Astrocyte (in vitro differentiated cells and primary cell): Measurements from ENCODE around the gene PAFAH2. TPM values are rescaled to one million over a fixed set of nuclear protein-coding genes. Genes with fewer than 3 reads are reported as not detected.

Source experiments
- DNase-seq: peaks from one replicate; pipeline ENCODE4 v3.0.0-alpha.2; 2010; ENCODE audit warnings: low read depth
- FAIRE-seq: peaks from 2 replicates; lab custom pipeline; 2011; peaks lifted over from hg19 to GRCh38; lab: Jason Lieb, UNC
- H2AFZ ChIP-seq: 2 replicates; pipeline ENCODE4 v1.6.0; 2012; ENCODE audit warnings: low read depth, low read length, inconsistent platforms
- H3K27ac ChIP-seq: 2 replicates; pipeline ENCODE4 v1.5.1; 2011; ENCODE audit warnings: low read depth, low read length, inconsistent platforms
- H3K27me3 ChIP-seq: 2 replicates; pipeline ENCODE4 v1.6.0; 2011; ENCODE audit warnings: low read length, inconsistent platforms; ENCODE audit not compliant: insufficient read depth
- H3K36me3 ChIP-seq: 2 replicates; pipeline ENCODE4 v1.5.1; 2011; ENCODE audit warnings: low read length, inconsistent platforms; ENCODE audit not compliant: insufficient read depth
- H3K4me1 ChIP-seq: 2 replicates; pipeline ENCODE4 v1.5.1; 2011; ENCODE audit warnings: low read length, inconsistent platforms; ENCODE audit not compliant: insufficient read depth
- H3K4me2 ChIP-seq: 2 replicates; pipeline ENCODE4 v1.6.0; 2012; ENCODE audit warnings: low read length, inconsistent platforms
- H3K4me3 ChIP-seq: 2 replicates; pipeline ENCODE4 v1.5.1; 2011; ENCODE audit warnings: low read depth, mild to moderate bottlenecking, low read length, inconsistent platforms; ENCODE audit not compliant: insufficient read depth
- H3K79me2 ChIP-seq: 2 replicates; pipeline ENCODE4 v1.6.0; 2012; ENCODE audit warnings: mild to moderate bottlenecking, low read length, inconsistent platforms; ENCODE audit not compliant: insufficient read depth
- H3K9ac ChIP-seq: 2 replicates; pipeline ENCODE4 v1.6.0; 2012; ENCODE audit warnings: mild to moderate bottlenecking, low read length, inconsistent platforms
- H3K9me3 ChIP-seq: 2 replicates; pipeline ENCODE4 v1.5.1; 2012; ENCODE audit warnings: low read depth, mild to moderate bottlenecking, low read length, inconsistent platforms; ENCODE audit not compliant: insufficient read depth
- H4K20me1 ChIP-seq: 2 replicates; pipeline ENCODE4 v1.6.0; 2012; ENCODE audit warnings: low read length, inconsistent platforms; ENCODE audit not compliant: insufficient read depth
- H3K27ac Mint-ChIP-seq: one replicate; pipeline ENCODE4 v1.8.0; 2021; ENCODE audit warnings: mild to moderate bottlenecking, mixed read lengths; ENCODE audit not compliant: unreplicated experiment
- H3K27me3 Mint-ChIP-seq: one replicate; pipeline ENCODE4 v1.8.0; 2021; ENCODE audit warnings: low read depth, mixed read lengths; ENCODE audit not compliant: unreplicated experiment
- H3K36me3 Mint-ChIP-seq: one replicate; pipeline ENCODE4 v1.8.0; 2021; ENCODE audit warnings: low read depth, mixed read lengths; ENCODE audit not compliant: unreplicated experiment
- H3K4me1 Mint-ChIP-seq: one replicate; pipeline ENCODE4 v1.8.0; 2021; ENCODE audit warnings: low read depth, mixed read lengths; ENCODE audit not compliant: unreplicated experiment
- H3K4me3 Mint-ChIP-seq: one replicate; pipeline ENCODE4 v1.8.0; 2021; ENCODE audit warnings: mild to moderate bottlenecking, moderate library complexity, mixed read lengths; ENCODE audit not compliant: unreplicated experiment
- H3K9me3 Mint-ChIP-seq: one replicate; pipeline ENCODE4 v1.8.0; 2021; ENCODE audit warnings: mild to moderate bottlenecking, mixed read lengths; ENCODE audit not compliant: unreplicated experiment
- EZH2 ChIP-seq: IDR thresholded peaks from 2 replicates; pipeline ENCODE4 v1.6.1; 2012; ENCODE audit warnings: mild to moderate bottlenecking, low read length, inconsistent platforms; ENCODE audit not compliant: insufficient read depth
- total RNA-seq: library from RNA; stranded (reverse); gene quantifications from 2 replicates; pipeline ENCODE4 v1.2.1, GENCODE V29; 2021
- TF ChIP-seq, protein P1 (sequence below): IDR thresholded peaks from 2 replicates; pipeline ENCODE4 v1.5.1; 2011; ENCODE audit warnings: low read depth, mild to moderate bottlenecking, inconsistent platforms, low read length, moderate library complexity; ENCODE audit not compliant: insufficient read depth

Gene PAFAH2
- total RNA-seq, 1 donor from 2014 or later: 14.1 TPM

- DNase-seq (no peak), FAIRE-seq (no peak)
- Histone ChIP-seq H3K4me3 (no peak overlapping the region), H3K9ac (no peak overlapping the region), H3K27ac (no peak overlapping the region), H3K4me2 (no peak overlapping the region), H3K27me3 (no peaks in the 10 kb centered on the region), H3K4me1 (no peaks in the 10 kb centered on the region), H4K20me1 (no peaks in the 10 kb centered on the region), H3K36me3 (peaks cover 3% of the 10 kb centered on the region), H3K79me2 (no peaks in the 10 kb centered on the region), H2AFZ (no peak overlapping the region), H3K9me3 (no peaks in the 10 kb centered on the region)
- Mint-ChIP-seq H3K36me3 (peaks cover 33% of the 10 kb centered on the region), H3K27me3 (no peaks in the 10 kb centered on the region), H3K27ac (no peak overlapping the region), H3K4me1 (peaks cover 3% of the 10 kb centered on the region), H3K9me3 (peaks cover 2% of the 10 kb centered on the region), H3K4me3 (no peak overlapping the region)
- no peak for TF ChIP-seq EZH2
- TF ChIP-seq, protein P1, sequence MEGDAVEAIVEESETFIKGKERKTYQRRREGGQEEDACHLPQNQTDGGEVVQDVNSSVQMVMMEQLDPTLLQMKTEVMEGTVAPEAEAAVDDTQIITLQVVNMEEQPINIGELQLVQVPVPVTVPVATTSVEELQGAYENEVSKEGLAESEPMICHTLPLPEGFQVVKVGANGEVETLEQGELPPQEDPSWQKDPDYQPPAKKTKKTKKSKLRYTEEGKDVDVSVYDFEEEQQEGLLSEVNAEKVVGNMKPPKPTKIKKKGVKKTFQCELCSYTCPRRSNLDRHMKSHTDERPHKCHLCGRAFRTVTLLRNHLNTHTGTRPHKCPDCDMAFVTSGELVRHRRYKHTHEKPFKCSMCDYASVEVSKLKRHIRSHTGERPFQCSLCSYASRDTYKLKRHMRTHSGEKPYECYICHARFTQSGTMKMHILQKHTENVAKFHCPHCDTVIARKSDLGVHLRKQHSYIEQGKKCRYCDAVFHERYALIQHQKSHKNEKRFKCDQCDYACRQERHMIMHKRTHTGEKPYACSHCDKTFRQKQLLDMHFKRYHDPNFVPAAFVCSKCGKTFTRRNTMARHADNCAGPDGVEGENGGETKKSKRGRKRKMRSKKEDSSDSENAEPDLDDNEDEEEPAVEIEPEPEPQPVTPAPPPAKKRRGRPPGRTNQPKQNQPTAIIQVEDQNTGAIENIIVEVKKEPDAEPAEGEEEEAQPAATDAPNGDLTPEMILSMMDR: no peak
These were observed 26.6 kb downstream of the PAFAH2 start for GRCh38 chr1:25971066-25971810.

DNA sequence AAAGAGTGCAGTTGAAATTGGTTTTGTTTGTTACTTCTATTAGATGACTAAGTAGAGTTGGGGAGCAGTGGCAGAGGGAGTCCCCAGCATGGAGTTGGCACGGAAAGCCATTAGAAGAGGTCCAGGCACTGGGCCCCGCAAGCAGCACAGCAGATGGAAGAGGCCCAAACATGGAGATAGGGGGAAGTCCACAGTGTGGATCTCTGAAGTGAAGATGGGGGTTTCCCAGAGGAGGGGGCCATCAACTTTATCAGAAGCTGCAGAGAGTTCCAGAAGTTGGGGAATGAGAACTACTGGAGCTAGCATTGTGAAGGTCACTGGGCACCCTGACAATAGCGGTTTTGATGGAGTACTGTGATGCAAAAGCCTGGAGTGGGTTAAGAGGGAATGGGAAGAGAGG lies 30.6 kb downstream of the PAFAH2 start:
- Mint-ChIP-seq H3K4me1 (no peaks in the 10 kb centered on the region), H3K4me3 (no peak overlapping the region), H3K27me3 (no peaks in the 10 kb centered on the region), H3K36me3 (peaks cover 25% of the 10 kb centered on the region), H3K27ac (no peak overlapping the region), H3K9me3 (no peaks in the 10 kb centered on the region)
- no peak overlapping the region for H3K4me2 ChIP-seq
- H4K20me1 ChIP-seq: no peaks in the 10 kb centered on the region
- H3K9ac ChIP-seq: no peak overlapping the region
- no peaks in the 10 kb centered on the region for H3K9me3 ChIP-seq
- TF ChIP-seq, protein P1: no peak
- no peak for TF ChIP-seq EZH2
- DNase-seq (no peak), FAIRE-seq (no peak)
- no peaks in the 10 kb centered on the region for H3K27me3 ChIP-seq
- no peak overlapping the region for H2AFZ ChIP-seq
- no peaks in the 10 kb centered on the region for H3K4me1 ChIP-seq
- H3K36me3 ChIP-seq: peaks cover 6% of the 10 kb centered on the region
- H3K4me3 ChIP-seq: no peak overlapping the region
- H3K79me2 ChIP-seq: no peaks in the 10 kb centered on the region
- H3K27ac ChIP-seq: no peak overlapping the region

GRCh38 chr1:25959611-25960010 lies 38.3 kb downstream of the PAFAH2 start:
- Mint-ChIP-seq H3K36me3 (peaks cover 39% of the 10 kb centered on the region), H3K4me3 (no peak overlapping the region), H3K27me3 (no peaks in the 10 kb centered on the region), H3K9me3 (no peaks in the 10 kb centered on the region), H3K27ac (no peak overlapping the region), H3K4me1 (peaks cover 7% of the 10 kb centered on the region)
- no peak overlapping the region for H2AFZ ChIP-seq
- no peak for FAIRE-seq
- DNase-seq: no peak
- H3K9me3 ChIP-seq: no peaks in the 10 kb centered on the region
- no peak overlapping the region for H3K4me3 ChIP-seq
- no peak overlapping the region for H3K4me2 ChIP-seq
- H3K9ac ChIP-seq: no peak overlapping the region
- peaks cover 9% of the 10 kb centered on the region for H3K4me1 ChIP-seq
- TF ChIP-seq, protein P1: no peak
- no peak for TF ChIP-seq EZH2
- H3K27me3 ChIP-seq: no peaks in the 10 kb centered on the region
- H3K27ac ChIP-seq: no peak overlapping the region
- no peaks in the 10 kb centered on the region for H3K79me2 ChIP-seq
- no peaks in the 10 kb centered on the region for H4K20me1 ChIP-seq
- H3K36me3 ChIP-seq: peaks cover 16% of the 10 kb centered on the region
